GM21529 (cell line): Measurements from ENCODE around the gene MYOM3.

Experiments
- ATAC-seq: cut with Tn5 transposase; IDR thresholded peaks from one replicate; pipeline ENCODE4 v1.9.1; 2021; ENCODE audit not compliant: unreplicated experiment

MYOM3 gene

DNA sequence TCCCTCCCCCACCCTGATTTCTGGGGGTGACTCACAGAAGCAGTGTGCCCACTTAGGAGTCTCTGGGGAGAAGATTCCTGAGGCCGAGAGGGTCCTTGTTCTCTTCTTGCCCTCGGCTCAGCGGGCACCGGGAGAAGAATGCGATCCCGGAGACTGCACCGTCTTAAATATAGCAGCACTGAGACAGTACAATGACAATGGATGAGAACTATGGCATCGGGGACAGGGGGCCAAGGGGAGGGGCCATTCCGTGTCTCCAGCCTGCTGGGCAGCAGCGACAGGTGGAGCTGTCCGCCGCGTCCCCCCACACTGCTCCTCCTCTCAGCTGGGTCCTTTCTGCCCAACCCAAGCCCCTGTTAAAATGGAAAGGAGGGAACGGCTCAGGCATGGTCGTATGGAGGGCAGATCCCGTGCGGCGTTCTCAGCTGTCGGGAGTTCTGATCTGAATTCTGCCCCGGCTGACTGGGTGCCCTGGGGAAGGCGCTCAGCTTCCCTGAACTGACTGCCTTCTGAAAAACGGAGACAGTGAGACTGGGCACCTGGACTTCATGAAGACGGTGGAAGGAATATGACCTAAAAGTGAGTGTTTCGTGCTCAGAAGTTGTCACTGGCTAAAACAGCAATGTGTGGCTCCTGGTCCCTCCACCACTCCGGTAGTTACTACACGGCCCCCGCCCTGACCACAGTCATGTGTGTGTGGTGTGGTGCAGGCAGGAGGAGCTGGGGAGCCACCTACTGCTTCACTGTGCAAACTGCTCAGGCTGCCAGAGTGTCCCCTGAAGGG, at the start of gene MYOM3:
Gene MYOM3 (minus strand): TSS at position 140 of the 784 bp plus-strand sequence. CDS start 3,499 bp downstream, outside the sequence.
- ATAC-seq = no peak

DNA sequence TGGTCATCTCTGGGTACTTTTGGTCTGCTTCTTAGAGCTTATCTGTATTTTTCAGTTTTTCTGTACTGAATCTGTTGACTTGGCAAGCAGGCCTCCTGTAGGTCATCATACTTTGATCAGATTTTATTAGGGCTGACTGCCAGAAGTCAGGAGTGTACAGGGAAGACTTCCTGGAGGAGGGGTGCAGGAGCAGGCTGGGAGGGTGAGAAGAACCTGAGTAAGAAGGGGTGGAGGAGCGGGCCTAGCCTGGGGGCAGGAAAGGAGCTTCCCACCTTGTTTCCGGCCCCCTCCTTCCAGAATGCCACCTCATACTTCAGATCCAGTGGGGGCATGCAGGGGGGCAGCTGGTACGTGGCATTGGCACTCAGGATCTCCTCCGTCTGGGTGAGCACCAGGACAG, 49.3 kb upstream of the MYOM3 start:
- ATAC-seq = no peak

DNA sequence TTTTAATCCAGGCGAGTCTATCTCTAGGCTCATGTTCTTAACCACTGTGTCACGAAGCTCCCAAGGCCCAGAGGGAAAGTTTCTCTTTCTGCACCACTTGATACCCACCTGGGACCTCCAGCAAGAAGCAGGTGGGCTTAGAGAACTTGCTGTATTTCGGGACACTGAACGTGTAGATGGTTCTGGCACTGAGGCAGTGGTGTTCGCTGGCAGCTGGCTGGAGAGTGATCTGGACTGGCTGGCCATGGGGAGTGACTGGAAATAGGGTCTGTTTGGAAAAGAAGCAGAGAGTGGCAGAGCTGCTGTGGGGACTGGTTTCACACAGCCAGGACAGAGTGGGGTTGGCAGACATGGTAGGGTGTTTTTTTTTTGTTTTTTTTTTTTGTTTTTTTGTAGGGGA, 47.4 kb upstream of the MYOM3 start:
- no peak for ATAC-seq

DNA sequence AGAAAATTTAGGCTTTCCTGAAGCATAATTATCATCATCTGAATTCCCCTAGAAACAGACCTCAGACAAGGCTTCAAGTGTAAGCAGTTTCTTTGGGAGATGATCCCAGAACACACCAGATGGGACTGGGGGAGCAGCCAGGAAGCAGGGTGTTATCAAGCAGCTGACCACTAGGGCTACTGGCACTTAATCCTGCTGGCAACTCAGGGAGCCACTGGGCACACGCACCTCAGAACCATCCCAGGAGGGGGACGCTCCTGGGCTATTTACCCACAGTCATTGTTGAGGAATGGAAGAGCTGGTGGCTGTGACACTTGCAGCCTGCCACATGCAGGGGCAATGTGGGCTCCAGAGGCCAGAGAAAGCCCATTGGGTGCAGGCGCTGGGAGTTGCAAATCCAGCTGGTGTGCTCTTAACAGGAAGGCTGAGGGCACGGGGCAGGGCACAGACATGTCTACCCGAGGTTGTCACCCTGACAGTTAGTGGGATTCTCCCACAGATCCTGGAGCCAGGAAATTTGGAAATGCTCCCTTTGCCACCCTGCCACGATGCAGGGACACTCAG, 46.1 kb upstream of the MYOM3 start:
- ATAC-seq = no peak

DNA sequence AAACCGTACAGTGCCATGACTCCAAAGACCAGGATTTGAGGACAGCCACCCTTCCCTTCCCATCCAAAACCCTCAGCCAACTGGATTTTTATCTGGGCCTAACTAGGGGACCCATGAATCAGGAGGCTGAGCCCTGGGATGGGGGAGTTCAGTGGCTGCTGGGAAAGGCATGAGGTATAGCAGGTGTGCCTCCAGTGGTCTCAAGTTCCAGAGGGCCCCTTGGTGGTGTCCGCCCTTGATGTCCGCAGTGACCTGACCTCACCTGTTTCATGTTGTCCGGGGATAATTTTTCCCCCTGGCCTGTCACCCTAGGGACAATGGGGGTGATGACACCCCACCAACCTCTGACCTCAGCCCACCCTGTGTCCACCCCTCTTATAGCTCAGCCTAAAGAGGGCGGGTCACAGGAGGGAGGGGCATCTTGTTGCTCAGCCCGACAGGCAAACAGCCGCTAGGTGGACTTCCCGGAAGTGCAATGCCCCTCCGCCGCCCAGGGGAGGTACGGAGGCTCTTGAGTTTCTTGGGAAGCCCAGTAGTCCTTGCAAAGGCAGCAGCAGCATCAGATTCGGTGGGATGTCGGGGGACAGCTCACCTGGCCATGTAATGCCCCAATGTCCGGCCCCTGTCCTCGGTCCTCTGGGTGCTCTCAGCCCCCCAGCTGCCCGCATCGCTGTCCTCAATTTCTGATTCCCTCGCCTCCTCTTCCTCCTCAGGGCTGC, 44.8 kb upstream of the MYOM3 start:
- ATAC-seq = no peak

DNA sequence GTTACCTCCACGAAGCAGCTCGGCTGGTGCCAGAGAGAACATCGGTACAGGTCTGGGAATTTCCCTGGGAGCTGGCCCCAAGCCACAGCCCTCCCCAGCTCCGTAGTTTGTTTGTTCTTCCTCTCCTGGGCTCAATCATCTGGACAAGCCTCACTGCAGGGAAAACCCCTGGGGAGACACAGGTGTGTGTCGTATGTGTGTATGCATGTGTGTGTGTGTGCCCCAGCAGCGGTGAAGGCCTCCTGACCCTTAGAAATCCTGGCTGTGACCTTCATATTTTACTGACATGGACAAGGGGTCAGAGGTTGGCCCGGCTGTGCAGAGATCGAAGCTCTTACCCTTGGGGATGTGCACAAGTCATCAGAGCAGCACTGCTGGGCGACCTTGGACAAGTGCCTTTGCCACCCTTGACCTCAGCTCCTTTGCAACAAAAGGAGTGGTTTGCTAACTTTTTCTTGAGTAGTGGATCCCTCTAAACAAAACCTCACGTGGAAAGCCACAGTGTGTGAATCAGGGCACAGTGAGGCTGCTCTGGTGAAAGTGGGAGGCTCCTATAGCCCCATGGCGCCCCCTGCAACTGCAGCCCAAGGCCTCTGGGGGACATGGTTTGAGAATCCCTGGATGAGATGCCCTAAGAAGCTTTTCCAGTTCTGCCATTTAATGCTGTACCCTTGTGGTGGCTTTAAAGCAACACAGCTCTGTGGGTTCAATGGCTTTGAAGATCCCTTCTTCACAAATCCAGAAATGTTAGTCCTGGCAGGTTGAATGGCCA, 43.3 kb upstream of the MYOM3 start:
- no peak for ATAC-seq

DNA sequence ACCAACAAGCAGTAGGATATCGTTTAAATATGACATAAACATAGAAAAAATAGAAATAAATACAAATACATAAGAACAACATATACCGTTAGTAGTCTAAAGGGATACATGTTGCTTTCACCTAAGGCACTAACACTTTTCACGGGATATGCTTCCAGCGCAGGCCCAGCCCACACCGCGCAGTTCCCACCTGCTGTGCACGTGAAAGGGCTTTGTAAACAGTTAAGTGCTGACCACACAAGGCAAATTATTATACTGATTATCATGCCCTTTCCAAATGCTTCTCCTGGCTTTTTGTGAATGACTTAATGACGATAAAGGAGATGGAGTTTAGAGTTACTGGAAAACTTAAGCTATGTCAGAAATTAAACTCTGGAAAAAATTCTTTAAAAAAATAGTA, 42.3 kb upstream of the MYOM3 start:
- ATAC-seq = no peak

DNA sequence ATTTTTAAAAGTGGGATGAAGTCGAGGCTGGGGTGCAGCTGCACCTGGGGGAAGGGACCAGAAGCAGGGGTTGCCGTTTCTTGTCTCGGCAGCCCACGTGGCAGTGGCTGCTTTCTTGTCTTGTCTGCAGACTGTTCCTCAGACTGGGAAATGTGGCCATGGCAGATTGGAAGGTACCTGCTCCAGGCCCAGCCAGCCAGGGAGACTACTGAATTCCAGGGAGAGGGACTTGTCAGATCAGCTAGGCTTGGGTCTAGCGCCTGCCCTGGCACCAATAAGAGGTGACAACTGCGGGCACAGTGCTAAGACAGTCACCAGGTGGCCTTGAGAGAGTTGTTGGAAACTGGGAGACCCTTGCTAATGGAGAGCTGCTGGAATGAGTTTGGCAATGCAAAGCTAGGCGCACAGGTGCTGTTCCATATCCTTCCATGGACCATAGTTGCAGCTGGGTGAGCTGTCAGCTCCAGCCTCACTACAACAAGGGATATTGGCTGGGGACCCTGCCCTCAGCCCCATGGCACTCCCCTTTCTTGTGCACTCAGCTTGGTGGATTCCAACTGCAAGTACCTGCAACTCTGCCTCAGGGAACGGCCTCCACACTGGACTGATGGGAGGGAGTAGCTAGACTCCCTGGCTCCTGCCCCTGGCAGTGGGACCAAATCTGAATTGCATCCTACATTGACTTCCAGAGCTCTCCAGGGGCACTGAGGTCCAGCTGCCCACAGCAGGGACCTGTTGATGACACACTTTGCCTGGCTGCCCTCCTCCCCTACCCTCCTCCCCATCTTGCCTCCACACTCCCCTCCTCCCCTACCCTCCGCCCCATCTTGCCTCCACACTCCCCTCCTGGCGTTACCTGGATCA, 40.9 kb upstream of the MYOM3 start:
- ATAC-seq = no peak

DNA sequence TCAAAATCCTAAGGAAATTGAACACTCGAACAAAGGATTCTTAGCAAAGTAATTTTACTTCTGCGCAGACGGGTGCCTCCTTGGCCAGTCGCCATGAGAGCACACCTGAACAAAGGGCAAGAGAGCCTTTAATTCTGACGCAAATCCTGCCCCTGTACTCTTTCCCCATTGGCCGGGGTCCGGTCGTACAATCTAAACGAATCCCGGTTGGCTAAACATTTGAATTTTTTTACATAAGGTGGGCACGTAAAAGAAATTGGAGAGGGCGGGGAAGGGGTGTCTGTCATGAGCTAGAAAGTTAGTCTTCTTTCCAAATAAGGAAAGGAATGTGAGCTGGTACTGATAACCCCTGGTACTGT, 39.2 kb upstream of the MYOM3 start:
- no peak for ATAC-seq

DNA sequence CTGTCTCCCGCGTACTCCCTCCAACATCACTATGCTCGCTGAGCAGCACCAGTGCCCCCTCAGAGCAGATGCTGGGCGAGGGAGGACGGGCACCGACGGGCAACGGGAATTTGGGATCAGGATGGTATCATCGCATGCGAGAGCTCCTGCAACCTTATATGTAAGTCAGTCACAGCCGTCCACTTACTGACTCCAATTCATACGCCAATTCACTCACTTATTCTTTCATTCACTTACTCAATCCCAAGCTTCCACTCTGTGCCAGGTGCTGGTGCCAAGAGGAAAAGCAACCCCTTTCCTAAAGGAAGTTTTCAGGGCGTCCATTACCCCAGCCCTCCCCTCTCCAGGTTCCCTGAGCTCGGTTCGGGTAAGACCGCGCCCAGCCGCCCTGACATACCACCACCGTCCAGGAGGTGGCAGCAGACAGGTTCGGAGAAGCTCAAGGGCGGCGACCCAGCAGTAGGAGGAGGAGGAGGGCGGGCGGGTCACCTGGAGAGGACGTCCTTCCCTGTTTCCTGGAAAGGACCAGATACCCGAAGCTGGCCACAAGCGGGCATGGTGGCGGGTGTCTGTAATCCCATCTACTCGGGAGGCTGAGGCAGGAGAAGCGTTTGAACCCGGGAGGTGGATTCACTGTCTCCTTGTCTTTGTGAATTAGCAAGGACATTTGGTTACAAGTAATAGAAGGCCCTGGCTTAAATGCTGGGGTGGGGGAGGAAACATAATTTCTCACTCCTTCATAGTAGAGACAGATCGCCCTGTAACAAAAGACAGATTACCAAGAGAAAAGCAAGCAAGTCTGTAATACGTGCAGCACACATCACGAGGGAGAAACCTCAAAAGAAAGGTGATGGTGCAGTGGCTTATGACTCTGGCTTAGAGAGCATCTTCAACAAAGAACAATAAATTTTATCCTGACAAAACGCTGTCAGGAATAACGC, 38.6 kb upstream of the MYOM3 start:
- no peak for ATAC-seq

DNA sequence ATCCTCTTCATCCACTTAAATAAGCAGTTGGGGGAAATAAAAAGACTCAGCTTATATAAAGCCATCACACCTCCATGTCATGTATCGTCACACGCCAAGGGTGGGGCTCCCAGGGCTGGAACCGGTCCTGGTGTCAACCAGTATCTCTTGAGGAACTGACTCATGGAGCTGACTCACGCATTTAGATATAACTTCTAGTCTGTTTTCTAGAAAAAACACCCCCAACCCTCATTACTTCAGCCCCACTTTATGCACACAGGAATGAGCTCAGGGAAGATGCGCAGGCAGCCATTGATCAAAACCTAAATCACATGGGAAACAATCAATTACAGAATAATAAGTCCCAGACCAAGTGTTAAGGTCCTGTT, 37.9 kb upstream of the MYOM3 start:
- ATAC-seq = no peak

DNA sequence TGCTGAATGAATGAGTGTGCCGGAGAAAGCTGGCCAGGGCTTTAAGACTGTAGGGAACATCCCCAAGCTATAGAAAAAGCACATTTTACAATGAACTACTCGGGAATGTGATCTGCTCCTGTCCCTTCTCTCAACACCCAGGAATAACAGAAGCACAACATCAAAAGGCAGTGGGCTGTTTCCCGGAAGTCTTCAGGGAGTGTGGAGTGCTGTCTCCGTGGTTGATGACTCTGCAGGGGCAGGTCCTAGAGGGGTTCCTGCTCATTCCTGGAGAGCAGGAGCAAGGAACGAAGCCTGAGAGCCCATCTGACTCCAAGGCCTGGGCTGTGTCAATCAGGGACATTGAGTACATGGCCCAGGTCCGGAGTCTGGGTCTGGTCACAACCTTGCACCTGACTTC, 35.9 kb upstream of the MYOM3 start:
- ATAC-seq = no peak

DNA sequence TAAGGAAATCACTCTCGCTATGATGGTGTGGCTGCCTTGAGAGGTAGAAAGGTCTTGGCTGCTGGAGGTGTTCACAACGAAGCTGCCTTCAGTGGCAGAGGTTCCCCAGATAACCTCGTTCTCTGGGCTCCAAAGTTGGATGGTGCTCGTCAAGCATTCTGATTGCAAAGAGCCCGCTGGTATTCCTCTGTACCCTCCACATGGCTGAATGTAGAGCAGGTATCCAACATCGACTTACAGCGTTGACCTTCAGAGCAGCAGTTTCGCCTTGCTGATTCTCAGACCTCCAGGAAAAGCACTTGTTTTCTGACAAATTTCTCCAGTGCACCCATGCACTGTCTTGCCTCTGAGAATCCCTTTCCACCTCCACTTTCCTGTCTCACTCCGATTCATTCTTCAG, 35.3 kb upstream of the MYOM3 start:
- ATAC-seq = no peak

DNA sequence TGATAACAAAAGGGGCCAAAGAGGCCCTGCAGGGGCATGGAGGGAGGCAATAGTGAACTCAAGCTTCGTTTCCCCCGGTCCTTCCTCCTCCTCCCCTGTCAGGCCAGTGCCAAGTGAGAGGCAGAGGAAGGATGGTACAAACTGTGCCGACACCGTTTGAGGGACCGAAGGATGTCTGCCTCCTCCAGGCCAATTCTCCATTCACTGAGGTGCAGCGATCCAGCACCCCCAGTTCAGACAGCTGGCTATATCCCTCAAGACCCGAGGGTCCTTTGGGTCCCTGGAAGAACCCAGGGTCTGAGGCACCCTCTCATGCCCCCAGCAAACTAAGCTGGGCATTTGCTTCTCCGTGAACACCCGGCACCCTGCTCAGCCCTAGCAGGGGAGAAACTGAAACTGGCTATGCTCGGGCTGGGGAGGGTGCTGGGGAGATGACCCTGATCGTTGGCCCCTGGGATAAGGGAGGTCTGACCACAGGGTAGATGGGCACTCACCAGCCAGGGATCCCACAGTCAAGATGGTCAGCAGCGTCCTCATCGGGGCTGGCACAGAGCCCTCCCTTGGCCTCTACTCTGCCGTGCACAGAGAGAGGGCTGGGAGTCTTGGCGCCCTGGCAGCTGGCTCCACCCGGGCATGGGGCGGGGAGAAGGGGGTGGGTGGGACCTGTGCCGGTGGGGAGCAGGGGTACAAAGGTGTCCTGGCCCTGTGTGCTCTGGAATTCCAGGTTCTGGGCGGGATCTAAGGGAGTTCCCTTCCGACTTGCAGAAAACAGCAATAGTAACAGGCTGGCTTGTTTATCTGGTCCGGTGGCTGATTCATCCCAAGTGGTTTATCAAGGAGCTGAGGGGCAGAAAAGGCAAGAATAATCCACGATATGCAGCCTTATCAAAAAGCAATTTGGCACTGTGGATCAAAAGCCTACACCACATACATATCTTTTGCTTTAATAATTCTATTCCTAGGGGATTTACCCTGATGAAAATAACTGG, 30.9 kb upstream of the MYOM3 start, which contains the start of gene IL22RA1:
Gene IL22RA1 (minus strand): TSS at position 595 of the 989 bp plus-strand sequence. CDS start 58 bp downstream, at position 537.
- ATAC-seq = no peak

DNA sequence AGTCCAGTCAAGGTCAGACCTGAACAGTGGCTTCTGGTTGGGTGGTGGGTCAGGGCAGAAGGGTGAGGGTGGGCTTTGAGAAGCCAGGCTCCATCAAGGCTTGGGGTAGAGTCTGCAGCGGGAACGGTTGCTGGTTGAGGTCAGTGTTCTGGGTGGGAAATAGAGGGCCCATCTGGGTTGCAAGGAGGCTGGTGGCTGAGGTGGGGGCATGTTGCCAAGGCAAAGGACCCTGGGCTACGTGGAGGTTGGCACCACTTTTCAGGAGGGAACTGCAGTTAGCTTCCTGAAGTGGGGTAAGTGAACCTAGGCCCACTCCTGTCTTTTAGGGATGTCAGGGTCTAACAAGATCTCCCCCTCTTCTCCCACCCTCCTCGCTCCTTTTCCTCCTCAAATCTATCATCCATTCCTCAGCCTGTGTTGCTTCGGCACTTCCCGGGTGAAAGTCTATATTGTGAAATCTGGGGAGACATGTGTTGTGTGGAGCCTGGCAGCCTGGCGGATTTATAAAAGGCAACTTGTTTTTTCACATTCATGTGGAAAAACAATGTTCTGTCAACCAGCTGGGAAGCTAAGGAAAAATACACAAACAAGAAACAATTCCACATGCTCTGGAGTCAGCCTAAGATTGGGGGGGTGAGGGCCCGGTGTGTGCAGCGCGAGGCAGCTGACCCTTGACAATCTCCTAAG, 29.5 kb upstream of the MYOM3 start:
- ATAC-seq = no peak

DNA sequence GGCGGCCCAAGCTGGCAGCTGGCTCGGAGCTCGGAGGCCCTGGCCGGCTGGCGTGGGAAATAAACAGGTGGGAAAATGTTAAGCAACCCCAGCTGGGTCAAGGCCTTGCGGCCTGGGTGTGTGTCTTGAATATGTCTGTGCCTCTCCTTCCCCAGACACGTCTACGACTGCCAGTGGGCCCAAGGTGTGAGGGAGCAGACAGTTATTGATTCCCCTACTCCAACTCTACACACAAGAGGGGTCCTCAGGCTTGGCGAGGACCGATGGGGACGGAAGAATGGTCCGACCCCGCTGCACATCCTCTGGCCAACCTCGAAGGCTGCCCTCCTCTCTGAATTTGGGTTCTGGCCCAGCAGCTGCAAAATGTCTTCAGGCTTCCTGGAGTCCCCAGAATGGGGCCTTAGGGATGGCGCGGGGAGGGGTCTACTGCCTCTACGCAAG, 28.8 kb upstream of the MYOM3 start:
- no peak for ATAC-seq

DNA sequence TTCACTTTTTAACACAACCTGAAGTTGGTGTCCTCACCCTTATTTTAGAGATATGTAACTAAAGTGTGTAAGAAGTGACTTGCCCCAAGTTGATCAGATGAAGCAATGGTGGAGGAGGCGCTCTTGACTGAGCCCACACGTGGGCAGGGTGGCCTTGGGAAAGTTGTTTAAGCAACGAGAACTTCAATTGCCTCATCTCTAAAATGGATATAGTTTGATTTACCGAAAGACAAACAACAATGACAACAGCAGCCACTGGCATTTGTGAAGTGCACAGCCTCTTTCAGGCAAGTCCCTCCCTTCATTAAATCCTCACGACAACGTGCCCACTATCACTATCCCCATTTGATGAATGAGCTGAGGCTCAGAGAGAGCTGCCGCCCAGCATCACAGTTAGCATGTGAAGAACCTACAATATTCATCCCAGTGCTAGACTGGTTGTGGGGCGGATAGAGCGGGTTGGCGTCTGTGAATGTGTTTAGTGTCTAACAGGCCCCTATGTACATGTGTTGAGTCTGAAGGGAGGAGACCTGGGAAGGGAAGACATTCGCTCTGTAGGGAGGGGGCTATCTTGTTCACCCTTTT, 28.0 kb upstream of the MYOM3 start:
- no peak for ATAC-seq

DNA sequence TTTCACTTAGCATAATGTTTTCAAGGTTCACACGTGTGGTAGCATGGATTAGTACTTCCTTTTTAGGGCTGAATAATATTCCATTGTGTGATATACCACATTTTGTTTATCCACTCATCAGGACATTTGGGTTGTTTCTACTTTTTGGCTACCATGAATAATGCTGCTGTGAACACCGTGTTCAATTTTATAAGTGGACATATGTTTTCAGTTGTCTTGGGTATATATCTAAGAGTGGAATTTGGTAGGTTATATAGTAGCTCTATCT, 27.2 kb upstream of the MYOM3 start:
- no peak for ATAC-seq
